ENCODE results near the gene CAMK2D.

- TF ChIP-seq, protein P1, sequence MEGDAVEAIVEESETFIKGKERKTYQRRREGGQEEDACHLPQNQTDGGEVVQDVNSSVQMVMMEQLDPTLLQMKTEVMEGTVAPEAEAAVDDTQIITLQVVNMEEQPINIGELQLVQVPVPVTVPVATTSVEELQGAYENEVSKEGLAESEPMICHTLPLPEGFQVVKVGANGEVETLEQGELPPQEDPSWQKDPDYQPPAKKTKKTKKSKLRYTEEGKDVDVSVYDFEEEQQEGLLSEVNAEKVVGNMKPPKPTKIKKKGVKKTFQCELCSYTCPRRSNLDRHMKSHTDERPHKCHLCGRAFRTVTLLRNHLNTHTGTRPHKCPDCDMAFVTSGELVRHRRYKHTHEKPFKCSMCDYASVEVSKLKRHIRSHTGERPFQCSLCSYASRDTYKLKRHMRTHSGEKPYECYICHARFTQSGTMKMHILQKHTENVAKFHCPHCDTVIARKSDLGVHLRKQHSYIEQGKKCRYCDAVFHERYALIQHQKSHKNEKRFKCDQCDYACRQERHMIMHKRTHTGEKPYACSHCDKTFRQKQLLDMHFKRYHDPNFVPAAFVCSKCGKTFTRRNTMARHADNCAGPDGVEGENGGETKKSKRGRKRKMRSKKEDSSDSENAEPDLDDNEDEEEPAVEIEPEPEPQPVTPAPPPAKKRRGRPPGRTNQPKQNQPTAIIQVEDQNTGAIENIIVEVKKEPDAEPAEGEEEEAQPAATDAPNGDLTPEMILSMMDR (conservative IDR thresholded peaks at IDR 0.05): no peak
- no peak for TF ChIP-seq EZH2 (IDR thresholded peaks at IDR 0.05; ENCODE audit: low read depth)
These were observed 312.0 kb downstream of the CAMK2D start for GRCh38 chr4:113449410-113449974.

Data from PC-9 (cell line).